IPS DF 4.7 (cell line): Measurements from ENCODE around the gene ARSJ.
"Not testable (repeated sequence)": the region's sequence is repeated elsewhere in the genome, so short reads cannot be mapped to it uniquely, and the experiment has no call there.

Experiments used
- DNase-seq: peaks from one replicate; pipeline ENCODE4 v3.0.0-alpha.2; 2013; ENCODE audit warnings: low spot score; ENCODE audit errors: extremely low read depth

ARSJ gene

DNA sequence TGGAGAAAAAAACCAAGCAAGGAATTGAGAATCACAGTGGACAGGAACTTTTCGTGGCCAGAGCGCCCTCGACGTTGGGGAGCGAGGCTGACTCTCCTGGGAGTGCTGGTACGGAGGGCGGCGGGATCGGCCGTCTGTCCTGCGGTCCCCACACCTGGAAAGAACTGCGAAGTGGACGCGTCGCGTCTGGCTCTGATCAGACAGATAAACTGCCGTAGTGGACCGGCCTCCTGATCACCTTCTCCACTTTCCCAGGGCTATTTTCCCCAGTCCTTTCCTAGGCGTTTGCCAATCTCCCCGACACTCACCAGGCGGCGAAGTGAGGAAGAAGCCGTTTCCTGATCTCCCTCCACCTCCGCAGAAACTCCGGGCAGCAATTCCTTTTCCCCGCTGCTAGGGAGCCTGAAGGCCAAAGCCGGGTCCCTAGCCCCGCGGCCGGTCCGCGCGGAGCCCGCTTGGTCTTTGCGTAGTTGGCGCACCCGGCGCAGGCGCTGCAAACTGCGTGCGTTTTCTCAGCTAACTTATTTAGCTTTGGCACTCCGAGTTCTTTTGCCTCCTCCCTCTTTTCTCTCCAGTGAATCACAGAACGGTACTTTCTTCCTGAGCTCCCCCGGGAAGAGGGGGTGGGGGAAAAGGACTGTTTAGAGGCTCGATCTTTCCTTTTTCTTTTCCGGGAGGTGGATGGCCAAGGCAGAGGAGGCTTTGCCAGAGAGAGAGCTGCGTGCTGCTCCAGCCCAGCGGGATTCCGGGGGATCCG, at the start of gene ARSJ:
Gene ARSJ, minus strand, starts transcription at position 500 of the 757 bp plus-strand sequence. CDS start 813 bp downstream, outside the sequence.
- DNase-seq: no peak

GRCh38 chr4:114028071-114028470, 48.6 kb upstream of the ARSJ start:
- no peak for DNase-seq

DNA sequence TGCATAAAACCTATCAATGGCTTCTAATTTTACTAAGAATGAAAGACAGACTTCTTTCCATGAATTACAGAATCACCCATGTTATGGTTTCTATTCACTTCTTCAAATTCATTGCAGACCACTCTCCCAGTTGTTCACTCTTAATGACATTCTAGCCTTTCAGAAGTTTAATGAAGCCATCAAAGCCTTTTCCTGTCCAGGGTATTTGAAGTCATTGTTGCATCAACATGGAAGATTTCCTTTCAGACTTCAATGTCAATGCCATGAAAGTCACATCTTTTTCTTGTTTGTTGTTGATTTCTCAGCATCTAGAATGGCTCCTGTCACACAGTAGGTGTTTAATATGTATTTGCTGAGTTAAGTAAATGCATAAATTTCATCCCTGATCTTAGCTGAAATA, 48.1 kb upstream of the ARSJ start:
- no peak for DNase-seq

GRCh38 chr4:114026447-114026846, 47.0 kb upstream of the ARSJ start:
- DNase-seq: no peak

GRCh38 chr4:114025176-114025777, 45.8 kb upstream of the ARSJ start:
- no peak for DNase-seq

DNA sequence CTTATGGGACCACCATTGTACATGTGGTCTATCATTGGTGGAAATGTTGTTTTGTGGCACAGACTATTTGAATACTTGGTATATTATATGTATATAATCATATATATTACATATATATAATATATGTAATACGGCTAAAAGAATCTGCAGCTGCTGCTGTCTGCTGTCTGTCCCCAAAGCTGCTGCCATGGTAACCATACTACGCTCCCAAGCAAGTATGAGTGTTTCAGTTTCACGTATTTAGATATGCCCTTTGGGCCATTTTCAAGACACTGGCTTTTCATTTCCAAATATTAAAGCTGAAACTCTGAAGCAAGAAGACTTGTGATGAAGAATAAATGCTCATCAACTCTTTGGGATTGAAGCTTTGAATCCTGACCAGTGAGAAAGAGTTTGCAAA, 42.0 kb upstream of the ARSJ start:
- no peak for DNase-seq

DNA sequence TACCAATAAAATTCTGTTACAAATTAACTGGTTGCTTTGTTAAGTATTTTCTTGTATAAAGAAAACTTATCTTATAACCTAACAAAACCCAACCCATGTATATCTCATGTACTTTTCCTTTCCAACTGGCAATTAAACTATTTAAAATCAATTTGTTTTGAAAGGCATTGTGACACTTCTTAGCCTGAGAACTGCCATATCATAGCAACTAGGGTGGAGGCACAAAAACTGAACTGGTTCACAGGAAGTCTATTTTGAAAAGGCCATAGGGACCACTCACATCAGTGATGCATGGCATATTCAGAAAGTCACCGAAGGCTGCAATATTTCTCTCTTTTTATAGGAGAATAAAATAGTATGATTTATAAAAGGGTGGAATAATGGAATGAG, 40.5 kb upstream of the ARSJ start:
- no peak for DNase-seq

DNA sequence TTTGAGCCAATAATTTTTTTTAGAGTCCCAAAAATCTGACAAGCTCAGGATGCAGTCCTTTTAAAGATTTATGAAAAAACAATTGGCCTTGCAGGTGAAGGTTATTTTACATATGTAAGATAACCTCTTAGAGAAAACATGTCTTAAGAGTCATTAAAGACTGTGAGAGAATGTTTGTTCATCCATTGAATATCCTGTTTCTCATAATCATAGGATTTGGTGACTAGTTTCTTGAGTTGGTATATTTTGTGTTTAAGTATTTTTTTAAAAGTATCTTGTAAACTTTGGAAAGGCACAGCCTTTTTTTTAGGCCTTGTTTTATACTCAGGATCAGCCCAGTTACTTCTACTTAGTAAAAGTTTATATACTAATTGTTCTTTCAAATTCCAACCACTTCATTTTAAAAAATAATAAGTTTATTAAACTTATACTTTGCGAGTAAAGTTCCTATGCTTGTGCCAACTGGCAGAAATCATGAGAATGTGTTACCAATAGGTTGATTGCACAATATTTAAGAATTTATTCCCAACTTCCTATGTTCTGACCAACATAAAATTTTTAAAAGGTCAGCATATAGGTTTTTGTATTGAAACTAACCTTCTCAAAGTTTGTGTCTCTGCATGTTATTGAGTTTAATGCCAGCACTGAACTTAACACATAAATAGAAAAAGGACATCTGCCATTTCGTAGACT, 40.0 kb upstream of the ARSJ start:
- DNase-seq: no peak

GRCh38 chr4:114017120-114017917, 37.9 kb upstream of the ARSJ start:
- no peak for DNase-seq

DNA sequence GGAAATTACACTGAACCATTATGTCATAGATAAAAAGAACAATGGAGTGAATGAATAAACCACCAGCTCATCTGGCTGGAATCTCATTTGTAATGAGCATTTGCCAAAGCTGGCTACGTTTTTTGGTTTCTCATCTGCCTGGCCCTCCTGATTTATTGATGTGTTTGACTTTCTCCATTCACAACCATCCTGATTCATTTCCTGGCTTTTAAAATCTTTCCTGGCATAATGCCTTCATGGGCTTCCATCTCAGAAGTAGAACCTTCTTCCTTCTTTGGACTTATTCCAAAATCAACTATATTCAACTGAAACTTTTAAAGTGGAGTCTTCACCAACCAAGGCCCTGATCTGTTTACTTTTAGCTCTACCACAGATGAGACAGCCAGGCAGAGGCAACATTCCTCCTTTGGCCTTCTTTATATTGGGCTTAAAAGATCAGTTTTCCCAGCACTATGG, 36.0 kb upstream of the ARSJ start:
- no peak for DNase-seq

GRCh38 chr4:114013201-114013600, 33.8 kb upstream of the ARSJ start:
- not testable (repeated sequence) for DNase-seq

DNA sequence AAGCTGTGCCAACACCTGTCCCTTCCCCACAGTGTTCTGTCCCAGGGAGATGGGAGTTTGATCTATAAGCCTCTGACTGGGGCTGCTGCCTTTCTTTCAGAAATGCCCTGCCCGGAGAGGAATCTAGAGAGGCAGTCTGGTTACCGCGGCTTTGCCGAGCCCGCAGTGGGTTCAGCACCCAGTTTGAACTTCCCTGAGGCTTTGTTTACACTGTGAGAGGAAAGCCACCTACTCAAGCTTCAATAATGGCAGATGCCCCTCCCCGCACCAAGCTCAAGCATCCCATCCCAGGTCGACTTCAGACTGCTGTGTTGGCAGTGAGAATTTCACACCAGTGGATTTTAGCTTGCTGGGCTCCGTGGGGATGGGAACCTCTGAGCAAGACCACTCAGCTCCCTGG, 33.3 kb upstream of the ARSJ start:
- no peak for DNase-seq

GRCh38 chr4:114005569-114006442, 26.4 kb upstream of the ARSJ start:
- DNase-seq: no peak

DNA sequence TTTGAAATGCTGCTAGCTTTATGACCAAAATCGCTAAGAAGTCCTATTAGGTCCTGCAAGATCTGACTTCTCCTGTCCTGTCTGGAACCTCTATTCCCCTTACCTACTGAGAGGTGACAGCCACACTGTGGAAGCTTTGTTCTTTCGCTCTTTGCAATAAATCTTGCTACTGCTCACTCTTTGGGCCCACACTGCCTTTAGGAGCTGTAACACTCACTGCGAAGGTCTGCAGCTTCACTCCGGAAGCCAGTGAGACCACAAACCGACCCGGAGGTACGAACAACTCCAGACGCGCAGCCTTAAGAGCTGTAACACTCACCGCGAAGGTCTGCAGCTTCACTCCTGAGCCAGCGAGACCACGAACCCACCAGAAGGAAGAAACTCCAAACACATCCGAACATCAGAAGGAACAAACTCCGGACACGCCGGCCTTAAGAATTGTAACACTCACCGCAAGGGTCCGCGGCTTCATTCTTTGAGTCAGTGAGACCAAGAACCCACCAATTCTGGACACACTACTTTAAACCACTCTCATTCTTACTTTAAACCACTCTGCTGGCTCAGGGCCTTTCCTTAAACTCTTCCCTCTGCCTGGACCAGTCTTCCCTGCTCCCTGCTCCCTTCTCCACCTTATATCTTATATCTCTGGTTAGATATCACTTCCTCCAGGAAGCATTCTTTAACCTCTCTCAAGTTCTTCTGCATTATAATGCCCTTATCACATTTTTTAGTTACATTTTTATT, 25.2 kb upstream of the ARSJ start:
- not testable (repeated sequence) for DNase-seq

- no peak for DNase-seq
These were observed 19.1 kb upstream of the ARSJ start for GRCh38 chr4:113998531-113998930.

GRCh38 chr4:113998079-113998478, 18.6 kb upstream of the ARSJ start:
- DNase-seq: no peak

GRCh38 chr4:113997206-113997605, 17.8 kb upstream of the ARSJ start:
- DNase-seq: no peak

- DNase-seq: no peak
These were observed 17.2 kb upstream of the ARSJ start for GRCh38 chr4:113996599-113997177.

GRCh38 chr4:113993887-113994286, 14.4 kb upstream of the ARSJ start:
- no peak for DNase-seq

- DNase-seq: no peak
These were observed 11.4 kb upstream of the ARSJ start for GRCh38 chr4:113990886-113991285.
